CD4-positive, alpha-beta T cell (primary cell): ENCODE results near the gene KDELR3. TPM values are rescaled to one million over a fixed set of nuclear protein-coding genes. Genes with fewer than 3 reads are reported as not detected.
A peak's percentile ranks its signal among the peaks of the same experiment; 100 is the strongest.

Experiments
- ATAC-seq: fragments of 200-7000 bp; cut with Tn5 transposase; one replicate; pipeline ENCODE4 v1.10.0; 2022; ENCODE audit warnings: mild to moderate bottlenecking; ENCODE audit not compliant: poor library complexity
- CTCF ChIA-PET: fragments of 350-600 bp; sonication (Branson Sonifier 250); formaldehyde crosslinking; loops from one replicate; lab custom pipeline; 2021; ENCODE audit warnings: antibody characterized with exemption, inconsistent platforms; lab: Charles Lee
- POLR2A ChIA-PET: fragments of 350-600 bp; sonication (Branson Sonifier 250); formaldehyde crosslinking; loops from one replicate; lab custom pipeline; 2021; ENCODE audit warnings: antibody characterized with exemption, inconsistent platforms; lab: Charles Lee
- DNase-seq, 14 experiments: peaks; one replicate each; pipeline ENCODE4 v3.0.0-alpha.2; 2013 to 2020; ENCODE audit warnings: mixed read lengths in 2 of 14
- H3K27ac ChIP-seq, 2 donors: one replicate each; pipeline versions ENCODE4 v1.5.1 to v1.7.0; 2013; ENCODE audit warnings: low read length in 2 of 2, low read depth in 1 of 2, mild to moderate bottlenecking in 1 of 2
- H3K27me3 ChIP-seq, 2 experiments: 1 replicate in 1 of 2; 2 replicates in 1 of 2; pipeline versions ENCODE4 v1.6.1 to v1.7.0; 2013; ENCODE audit warnings: low read length in 2 of 2, control low read depth in 1 of 2, mild to moderate bottlenecking in 1 of 2, moderate library complexity in 1 of 2; ENCODE audit not compliant: insufficient read depth in 2 of 2, control insufficient read depth in 1 of 2
- H3K36me3 ChIP-seq: one replicate; pipeline ENCODE4 v1.6.1; 2013; ENCODE audit warnings: low read length, control low read depth; ENCODE audit not compliant: insufficient read depth
- H3K4me1 ChIP-seq: one replicate; pipeline ENCODE4 v1.6.1; 2013; ENCODE audit warnings: low read length, control low read depth; ENCODE audit not compliant: insufficient read depth
- H3K4me3 ChIP-seq: one replicate; pipeline ENCODE4 v1.5.1; 2013; ENCODE audit warnings: mild to moderate bottlenecking, low read length, moderate library complexity
- H3K9me3 ChIP-seq, 2 experiments: 1 replicate in 1 of 2; 2 replicates in 1 of 2; pipeline versions ENCODE4 v1.6.1 to v1.7.0; 2013; ENCODE audit warnings: low read length in 2 of 2, mild to moderate bottlenecking in 2 of 2, control low read depth in 1 of 2, moderate library complexity in 1 of 2; ENCODE audit not compliant: control insufficient read depth in 1 of 2, insufficient read depth in 1 of 2
- H3K27ac Mint-ChIP-seq: one replicate; pipeline ENCODE4 v1.8.0; 2020; ENCODE audit warnings: mixed read lengths
- H3K27me3 Mint-ChIP-seq: one replicate; pipeline ENCODE4 v1.8.0; 2021; ENCODE audit warnings: mixed read lengths
- H3K36me3 Mint-ChIP-seq: one replicate; pipeline ENCODE4 v1.8.0; 2021; ENCODE audit warnings: low read depth, mixed read lengths
- H3K4me1 Mint-ChIP-seq: one replicate; pipeline ENCODE4 v1.8.0; 2021; ENCODE audit warnings: low read depth, mixed read lengths
- H3K4me3 Mint-ChIP-seq: one replicate; pipeline ENCODE4 v1.8.0; 2020; ENCODE audit warnings: mild to moderate bottlenecking, mixed read lengths
- H3K9me3 Mint-ChIP-seq: one replicate; pipeline ENCODE4 v1.8.0; 2020; ENCODE audit warnings: mixed read lengths
- intact Hi-C, 2 experiments: fragments of 100-400 bp; cut with DNase I in 1 of 2; cut with micrococcal nuclease in 1 of 2; formaldehyde crosslinking; loops; one replicate each; pipeline versions ENCODE4 v1.15.1 to v1.9.0; 2023 to 2025; cut with DNase I, micrococcal nuclease
- total RNA-seq, 174 experiments: library from RNA in 2 of 174; stranded (reverse) in 2 of 174; gene quantifications; one replicate each; pipeline ENCODE4 v1.2.3 and lab custom pipeline; 2021 to 2026
- TF ChIP-seq, protein P1 (sequence below): fragments of 200-600 bp; IDR thresholded peaks from one replicate; pipeline ENCODE4 v1.8.0; 2022; ENCODE audit warnings: antibody characterized with exemption, mild to moderate bottlenecking

The KDELR3 gene
- total RNA-seq, 2 experiments from 2014 or later, result not detected

DNA sequence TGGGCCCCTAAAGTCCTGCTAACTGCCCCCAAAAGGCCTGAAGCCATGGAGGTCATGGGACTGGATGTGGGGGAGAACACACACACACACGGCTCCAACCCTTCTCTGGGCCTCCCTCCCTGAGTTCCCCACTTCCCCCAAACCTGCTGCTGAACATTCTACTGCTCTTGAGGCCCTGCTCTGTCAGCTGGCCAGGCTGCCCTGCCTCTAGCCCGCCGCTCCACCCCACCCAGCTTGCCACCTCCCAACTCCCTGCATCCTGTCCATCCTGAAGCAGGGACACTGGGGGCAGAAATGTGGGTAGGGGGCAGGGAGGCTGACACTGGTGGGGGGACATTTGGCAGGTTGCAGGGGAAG, 13.9 kb upstream of the KDELR3 start:
- Mint-ChIP-seq H3K27ac (no peak overlapping the region), H3K9me3 (no peaks in the 10 kb centered on the region), H3K4me1 (peaks cover 23% of the 10 kb centered on the region), H3K4me3 (peak overlapping the region; percentile 90), H3K27me3 (peaks cover 75% of the 10 kb centered on the region), H3K36me3 (no peaks in the 10 kb centered on the region)
- ChIA-PET CTCF (no interaction called here), POLR2A (interaction anchor here (1.3 kb wide), 1 partner anchor 53 kb away, joined by 3 read pairs; no protein-coding TSS in a partner anchor)
- peaks cover 43 to 48% of the 10 kb centered on the region in 2 experiments for H3K27me3 ChIP-seq
- DNase-seq, result no peak
- peak overlapping the region; percentile 34 for H3K4me3 ChIP-seq
- H3K4me1 ChIP-seq, result peaks cover 12% of the 10 kb centered on the region
- no peaks in the 10 kb centered on the region for H3K36me3 ChIP-seq
- TF ChIP-seq, protein P1, sequence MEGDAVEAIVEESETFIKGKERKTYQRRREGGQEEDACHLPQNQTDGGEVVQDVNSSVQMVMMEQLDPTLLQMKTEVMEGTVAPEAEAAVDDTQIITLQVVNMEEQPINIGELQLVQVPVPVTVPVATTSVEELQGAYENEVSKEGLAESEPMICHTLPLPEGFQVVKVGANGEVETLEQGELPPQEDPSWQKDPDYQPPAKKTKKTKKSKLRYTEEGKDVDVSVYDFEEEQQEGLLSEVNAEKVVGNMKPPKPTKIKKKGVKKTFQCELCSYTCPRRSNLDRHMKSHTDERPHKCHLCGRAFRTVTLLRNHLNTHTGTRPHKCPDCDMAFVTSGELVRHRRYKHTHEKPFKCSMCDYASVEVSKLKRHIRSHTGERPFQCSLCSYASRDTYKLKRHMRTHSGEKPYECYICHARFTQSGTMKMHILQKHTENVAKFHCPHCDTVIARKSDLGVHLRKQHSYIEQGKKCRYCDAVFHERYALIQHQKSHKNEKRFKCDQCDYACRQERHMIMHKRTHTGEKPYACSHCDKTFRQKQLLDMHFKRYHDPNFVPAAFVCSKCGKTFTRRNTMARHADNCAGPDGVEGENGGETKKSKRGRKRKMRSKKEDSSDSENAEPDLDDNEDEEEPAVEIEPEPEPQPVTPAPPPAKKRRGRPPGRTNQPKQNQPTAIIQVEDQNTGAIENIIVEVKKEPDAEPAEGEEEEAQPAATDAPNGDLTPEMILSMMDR, result no peak
- no peak overlapping the region for H3K27ac ChIP-seq
- ATAC-seq, result no peak
- intact Hi-C loops, result no loop called here
- H3K9me3 ChIP-seq, result peaks cover 0 to 8% of the 10 kb centered on the region in 2 experiments

- Mint-ChIP-seq H3K4me1 (peaks cover 23% of the 10 kb centered on the region), H3K9me3 (no peaks in the 10 kb centered on the region), H3K4me3 (peak overlapping the region; percentile 90), H3K27me3 (peaks cover 80% of the 10 kb centered on the region), H3K27ac (no peak overlapping the region), H3K36me3 (no peaks in the 10 kb centered on the region)
- DNase-seq, result peak in 5 of 14 experiments; percentile 9 to 51 (median 19)
- Histone ChIP-seq H3K36me3 (no peaks in the 10 kb centered on the region), H3K27me3 (peaks cover 47 to 52% of the 10 kb centered on the region in 2 experiments), H3K4me1 (peaks cover 12% of the 10 kb centered on the region), H3K4me3 (peak overlapping the region; percentile 34), H3K9me3 (peaks cover 0 to 8% of the 10 kb centered on the region in 2 experiments), H3K27ac (no peak overlapping the region)
- peak; percentile 58 for ATAC-seq
- TF ChIP-seq, protein P1, result no peak
- CTCF ChIA-PET, result no interaction called here
- intact Hi-C loops, result no loop called here
- POLR2A ChIA-PET, result interaction anchor here (0.6 to 1.3 kb wide), 2 partner anchors 53 to 187 kb away, joined by 3 to 4 read pairs; no protein-coding TSS in a partner anchor
Measured at GRCh38 chr22:38454353-38455075, 13.4 kb upstream of the KDELR3 start.

GRCh38 chr22:38455076-38455529, 12.8 kb upstream of the KDELR3 start, which contains the start of gene KCNJ4:
KCNJ4 (minus strand) TSS chr22:38455199; CDS start chr22:38428132, 27,067 bp downstream.
- peaks cover 23% of the 10 kb centered on the region for H3K4me1 Mint-ChIP-seq
- H3K9me3 Mint-ChIP-seq, result no peaks in the 10 kb centered on the region
- Histone ChIP-seq H3K27me3 (peaks cover 52% of the 10 kb centered on the region in 2 experiments), H3K9me3 (peaks cover 0 to 8% of the 10 kb centered on the region in 2 experiments), H3K27ac (no peak within 1 kb of the TSS), H3K36me3 (no peaks in the 10 kb centered on the region), H3K4me3 (peak within 1 kb of the TSS; percentile 34), H3K4me1 (peaks cover 12% of the 10 kb centered on the region)
- H3K4me3 Mint-ChIP-seq, result peak within 1 kb of the TSS; percentile 90
- no peak within 1 kb of the TSS for H3K27ac Mint-ChIP-seq
- ChIA-PET CTCF (no interaction called here), POLR2A (interaction anchor here (0.6 to 1.3 kb wide), 2 partner anchors 54 to 188 kb away, joined by 3 to 4 read pairs; no protein-coding TSS in a partner anchor)
- H3K27me3 Mint-ChIP-seq, result peaks cover 76% of the 10 kb centered on the region
- no peak for ATAC-seq
- intact Hi-C loops, result no loop called here
- TF ChIP-seq, protein P1, result no peak
- H3K36me3 Mint-ChIP-seq, result no peaks in the 10 kb centered on the region
- peak in 1 of 14 experiments; percentile 18 for DNase-seq
